HEK293 (cell line): ENCODE results near the gene RIPOR1.
A peak's percentile ranks its signal among the peaks of the same experiment; 100 is the strongest.

ENCODE experiments used
- BCL11A ChIP-seq: fragments of 450-650 bp; formaldehyde crosslinking; IDR thresholded peaks from 2 replicates; pipeline ENCODE4 v1.5.1; 2016; ENCODE audit warnings: low read depth, missing biosample characterization, missing genetic modification characterization
- HOXD13 ChIP-seq: sonication (generic); formaldehyde crosslinking; IDR thresholded peaks from 2 replicates; pipeline ENCODE4 v1.8.0; 2022; ENCODE audit warnings: missing genetic modification reagents, borderline replicate concordance
- PRDM1 ChIP-seq: fragments of 450-650 bp; formaldehyde crosslinking; IDR thresholded peaks from 2 replicates; pipeline ENCODE4; 2016; ENCODE audit warnings: missing biosample characterization, missing genetic modification characterization
- PRDM10 ChIP-seq: fragments of 450-650 bp; formaldehyde crosslinking; IDR thresholded peaks from 2 replicates; pipeline ENCODE4 v1.5.1; 2016; ENCODE audit warnings: missing biosample characterization, missing genetic modification characterization
- SCRT2 ChIP-seq: fragments of 450-650 bp; formaldehyde crosslinking; IDR thresholded peaks from 2 replicates; pipeline ENCODE4 v1.5.1; 2016; ENCODE audit warnings: missing biosample characterization, missing genetic modification characterization
- SP3 ChIP-seq: fragments of 450-650 bp; formaldehyde crosslinking; IDR thresholded peaks from 2 replicates; pipeline ENCODE4 v1.5.1; 2016; ENCODE audit warnings: missing biosample characterization, missing genetic modification characterization
- ZBTB21 ChIP-seq: fragments of 450-650 bp; formaldehyde crosslinking; IDR thresholded peaks from 2 replicates; pipeline ENCODE4 v1.5.1; 2017; ENCODE audit warnings: missing biosample characterization, missing genetic modification characterization
- ZIC2 ChIP-seq: fragments of 450-650 bp; formaldehyde crosslinking; IDR thresholded peaks from 2 replicates; pipeline ENCODE4 v1.5.1; 2016; ENCODE audit warnings: missing biosample characterization, missing genetic modification characterization
- ZNF184 ChIP-seq: fragments of 450-650 bp; IDR thresholded peaks from 2 replicates; pipeline ENCODE4 v1.5.1; 2018; ENCODE audit warnings: missing biosample characterization, mild to moderate bottlenecking, missing genetic modification characterization
- ZNF2 ChIP-seq: fragments of 450-650 bp; formaldehyde crosslinking; IDR thresholded peaks from 2 replicates; pipeline ENCODE4 v1.5.1; 2016; ENCODE audit warnings: missing biosample characterization, missing genetic modification characterization
- ZNF223 ChIP-seq: fragments of 450-650 bp; formaldehyde crosslinking; IDR thresholded peaks from 2 replicates; pipeline ENCODE4 v1.5.1; 2016; ENCODE audit warnings: missing biosample characterization, missing genetic modification characterization
- ZNF23 ChIP-seq: fragments of 450-650 bp; formaldehyde crosslinking; IDR thresholded peaks from 2 replicates; pipeline ENCODE4 v1.5.1; 2016; ENCODE audit warnings: missing biosample characterization, missing genetic modification characterization, borderline replicate concordance
- ZNF239 ChIP-seq: fragments of 450-650 bp; formaldehyde crosslinking; IDR thresholded peaks from 2 replicates; pipeline ENCODE4 v1.5.1; 2016; ENCODE audit warnings: missing biosample characterization, missing genetic modification characterization
- ZNF302 ChIP-seq: fragments of 450-650 bp; formaldehyde crosslinking; IDR thresholded peaks from 2 replicates; pipeline ENCODE4 v1.5.1; 2016; ENCODE audit warnings: missing biosample characterization, missing genetic modification characterization, low read depth
- ZNF311 ChIP-seq: fragments of 450-650 bp; formaldehyde crosslinking; IDR thresholded peaks from 2 replicates; pipeline ENCODE4 v1.5.1; 2017; ENCODE audit warnings: missing biosample characterization, missing genetic modification characterization, borderline replicate concordance
- ZNF391 ChIP-seq: fragments of 450-650 bp; formaldehyde crosslinking; IDR thresholded peaks from 2 replicates; pipeline ENCODE4 v1.5.1; 2016; ENCODE audit warnings: low read depth, missing biosample characterization, missing genetic modification characterization, borderline replicate concordance
- ZNF404 ChIP-seq: fragments of 450-650 bp; formaldehyde crosslinking; IDR thresholded peaks from 2 replicates; pipeline ENCODE4 v1.5.1; 2017; ENCODE audit warnings: missing biosample characterization, missing genetic modification characterization
- ZNF473 ChIP-seq: fragments of 450-650 bp; formaldehyde crosslinking; IDR thresholded peaks from 2 replicates; pipeline ENCODE4 v1.5.1; 2017; ENCODE audit warnings: missing biosample characterization, missing genetic modification characterization
- ZNF48 ChIP-seq: fragments of 450-650 bp; formaldehyde crosslinking; IDR thresholded peaks from 2 replicates; pipeline ENCODE4 v1.5.1; 2016; ENCODE audit warnings: missing biosample characterization, missing genetic modification characterization
- ZNF514 ChIP-seq: fragments of 450-650 bp; formaldehyde crosslinking; IDR thresholded peaks from 2 replicates; pipeline ENCODE4 v1.5.1; 2016; ENCODE audit warnings: missing biosample characterization, missing genetic modification characterization
- ZNF558 ChIP-seq: fragments of 450-650 bp; formaldehyde crosslinking; IDR thresholded peaks from 2 replicates; pipeline ENCODE4 v1.5.1; 2016; ENCODE audit warnings: missing biosample characterization, missing genetic modification characterization
- ZNF561 ChIP-seq: fragments of 450-650 bp; IDR thresholded peaks from 2 replicates; pipeline ENCODE4 v1.5.1; 2018; ENCODE audit warnings: missing biosample characterization, missing genetic modification characterization, borderline replicate concordance
- ZNF596 ChIP-seq: fragments of 450-650 bp; IDR thresholded peaks from 2 replicates; pipeline ENCODE4 v1.5.0; 2018; ENCODE audit warnings: missing biosample characterization, mild to moderate bottlenecking, missing genetic modification characterization, moderate library complexity
- ZNF623 ChIP-seq: fragments of 450-650 bp; formaldehyde crosslinking; IDR thresholded peaks from 2 replicates; pipeline ENCODE4 v1.5.1; 2016; ENCODE audit warnings: missing biosample characterization, missing genetic modification characterization
- ZNF792 ChIP-seq: fragments of 450-650 bp; formaldehyde crosslinking; IDR thresholded peaks from 2 replicates; pipeline ENCODE4 v1.5.1; 2016; ENCODE audit warnings: missing biosample characterization, missing genetic modification characterization
- ZSCAN30 ChIP-seq: fragments of 450-650 bp; IDR thresholded peaks from 2 replicates; pipeline ENCODE4 v1.5.1; 2018; ENCODE audit warnings: missing biosample characterization, mild to moderate bottlenecking, missing genetic modification characterization, moderate library complexity
- TF ChIP-seq, protein P1 (sequence below): fragments of 450-650 bp; formaldehyde crosslinking; IDR thresholded peaks from 2 replicates; pipeline ENCODE4 v1.5.1; 2016; ENCODE audit warnings: missing biosample characterization, missing genetic modification characterization
- TF ChIP-seq, protein P2 (sequence below): fragments of 450-650 bp; formaldehyde crosslinking; conservative IDR thresholded peaks from 2 replicates; pipeline ENCODE4 v1.5.1; 2016; ENCODE audit warnings: low read depth, missing biosample characterization, missing genetic modification characterization
- TF ChIP-seq, protein P3 (sequence below): fragments of 450-650 bp; formaldehyde crosslinking; IDR thresholded peaks from 2 replicates; pipeline ENCODE4 v1.5.1; 2017; ENCODE audit warnings: missing biosample characterization, missing genetic modification characterization

The RIPOR1 gene

GRCh38 chr16:67546761-67547422, 18.3 kb downstream of the RIPOR1 start (continued):
- TF ChIP-seq ZNF184 (tag by site-specific recombination) = no peak
- TF ChIP-seq, protein P1, sequence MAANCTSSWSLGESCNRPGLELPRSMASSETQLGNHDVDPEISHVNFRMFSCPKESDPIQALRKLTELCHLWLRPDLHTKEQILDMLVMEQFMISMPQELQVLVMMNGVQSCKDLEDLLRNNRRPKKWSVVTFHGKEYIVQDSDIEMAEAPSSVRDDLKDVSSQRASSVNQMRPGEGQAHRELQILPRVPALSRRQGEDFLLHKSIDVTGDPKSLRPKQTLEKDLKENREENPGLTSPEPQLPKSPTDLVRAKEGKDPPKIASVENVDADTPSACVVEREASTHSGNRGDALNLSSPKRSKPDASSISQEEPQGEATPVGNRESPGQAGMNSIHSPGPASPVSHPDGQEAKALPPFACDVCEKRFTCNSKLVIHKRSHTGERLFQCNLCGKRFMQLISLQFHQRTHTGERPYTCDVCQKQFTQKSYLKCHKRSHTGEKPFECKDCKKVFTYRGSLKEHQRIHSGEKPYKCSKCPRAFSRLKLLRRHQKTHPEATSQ (tag by site-specific recombination) = no peak
- no peak for TF ChIP-seq ZIC2 (tag by site-specific recombination)
- TF ChIP-seq ZNF239 (tag by site-specific recombination) = no peak
- no peak for TF ChIP-seq ZBTB21 (tag by site-specific recombination)
- TF ChIP-seq ZNF561 = peak; percentile 45; the same call in 1 of the 2 replicates
- TF ChIP-seq PRDM1 (tag by site-specific recombination) = peak; percentile 98
- TF ChIP-seq ZNF2 (tag by site-specific recombination) = peak; percentile 62; the same call in 1 of the 2 replicates
- TF ChIP-seq ZNF302 (tag by site-specific recombination) = no peak
- TF ChIP-seq ZNF558 (tag by site-specific recombination) = no peak
- TF ChIP-seq ZNF223 = no peak
- no peak for TF ChIP-seq ZNF792 (tag by site-specific recombination)
- TF ChIP-seq PRDM10 = peak; percentile 56; the same call in 1 of the 2 replicates
- TF ChIP-seq ZNF596 (tag by site-specific recombination) = no peak
- no peak for TF ChIP-seq SCRT2
- no peak for TF ChIP-seq ZNF404 (tag by site-specific recombination)
- TF ChIP-seq, protein P2, sequence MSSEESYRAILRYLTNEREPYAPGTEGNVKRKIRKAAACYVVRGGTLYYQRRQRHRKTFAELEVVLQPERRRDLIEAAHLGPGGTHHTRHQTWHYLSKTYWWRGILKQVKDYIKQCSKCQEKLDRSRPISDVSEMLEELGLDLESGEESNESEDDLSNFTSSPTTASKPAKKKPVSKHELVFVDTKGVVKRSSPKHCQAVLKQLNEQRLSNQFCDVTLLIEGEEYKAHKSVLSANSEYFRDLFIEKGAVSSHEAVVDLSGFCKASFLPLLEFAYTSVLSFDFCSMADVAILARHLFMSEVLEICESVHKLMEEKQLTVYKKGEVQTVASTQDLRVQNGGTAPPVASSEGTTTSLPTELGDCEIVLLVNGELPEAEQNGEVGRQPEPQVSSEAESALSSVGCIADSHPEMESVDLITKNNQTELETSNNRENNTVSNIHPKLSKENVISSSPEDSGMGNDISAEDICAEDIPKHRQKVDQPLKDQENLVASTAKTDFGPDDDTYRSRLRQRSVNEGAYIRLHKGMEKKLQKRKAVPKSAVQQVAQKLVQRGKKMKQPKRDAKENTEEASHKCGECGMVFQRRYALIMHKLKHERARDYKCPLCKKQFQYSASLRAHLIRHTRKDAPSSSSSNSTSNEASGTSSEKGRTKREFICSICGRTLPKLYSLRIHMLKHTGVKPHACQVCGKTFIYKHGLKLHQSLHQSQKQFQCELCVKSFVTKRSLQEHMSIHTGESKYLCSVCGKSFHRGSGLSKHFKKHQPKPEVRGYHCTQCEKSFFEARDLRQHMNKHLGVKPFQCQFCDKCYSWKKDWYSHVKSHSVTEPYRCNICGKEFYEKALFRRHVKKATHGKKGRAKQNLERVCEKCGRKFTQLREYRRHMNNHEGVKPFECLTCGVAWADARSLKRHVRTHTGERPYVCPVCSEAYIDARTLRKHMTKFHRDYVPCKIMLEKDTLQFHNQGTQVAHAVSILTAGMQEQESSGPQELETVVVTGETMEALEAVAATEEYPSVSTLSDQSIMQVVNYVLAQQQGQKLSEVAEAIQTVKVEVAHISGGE (tag by site-specific recombination) = no peak
- 0 out of 2 replicates have a peak, but pooled peaks have one; percentile 18 for TF ChIP-seq ZNF623 (tag by site-specific recombination)
- no peak for TF ChIP-seq BCL11A (tag by site-specific recombination)
- TF ChIP-seq ZNF514 (tag by site-specific recombination) = no peak
- TF ChIP-seq ZNF48 = no peak
- no peak for TF ChIP-seq ZNF311 (tag by site-specific recombination)
- TF ChIP-seq, protein P3, sequence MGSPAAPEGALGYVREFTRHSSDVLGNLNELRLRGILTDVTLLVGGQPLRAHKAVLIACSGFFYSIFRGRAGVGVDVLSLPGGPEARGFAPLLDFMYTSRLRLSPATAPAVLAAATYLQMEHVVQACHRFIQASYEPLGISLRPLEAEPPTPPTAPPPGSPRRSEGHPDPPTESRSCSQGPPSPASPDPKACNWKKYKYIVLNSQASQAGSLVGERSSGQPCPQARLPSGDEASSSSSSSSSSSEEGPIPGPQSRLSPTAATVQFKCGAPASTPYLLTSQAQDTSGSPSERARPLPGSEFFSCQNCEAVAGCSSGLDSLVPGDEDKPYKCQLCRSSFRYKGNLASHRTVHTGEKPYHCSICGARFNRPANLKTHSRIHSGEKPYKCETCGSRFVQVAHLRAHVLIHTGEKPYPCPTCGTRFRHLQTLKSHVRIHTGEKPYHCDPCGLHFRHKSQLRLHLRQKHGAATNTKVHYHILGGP (tag by site-specific recombination) = no peak
- TF ChIP-seq ZNF23 (tag by site-specific recombination) = no peak
- TF ChIP-seq ZNF473 (tag by site-specific recombination) = no peak
- no peak; the same call in 1 of the 2 replicates for TF ChIP-seq SP3 (tag by site-specific recombination)
- no peak for TF ChIP-seq ZNF391
- TF ChIP-seq HOXD13 (CRISPR knock-in tag) = no peak
- TF ChIP-seq ZSCAN30 (tag by site-specific recombination) = 0 out of 2 replicates have a peak, but pooled peaks have one; percentile 22
